HG03280 (cell line): ENCODE data around the gene BUD13.
A peak's percentile ranks its signal among the peaks of the same experiment; 100 is the strongest.
"Not testable (repeated sequence)": the region's sequence is repeated elsewhere in the genome, so short reads cannot be mapped to it uniquely, and the experiment has no call there.

Source experiments
- ATAC-seq: cut with Tn5 transposase; IDR thresholded peaks from one replicate; pipeline ENCODE4 v1.9.1; 2021; ENCODE audit warnings: mild to moderate bottlenecking, moderate library complexity; ENCODE audit not compliant: unreplicated experiment

Gene BUD13, protein sequence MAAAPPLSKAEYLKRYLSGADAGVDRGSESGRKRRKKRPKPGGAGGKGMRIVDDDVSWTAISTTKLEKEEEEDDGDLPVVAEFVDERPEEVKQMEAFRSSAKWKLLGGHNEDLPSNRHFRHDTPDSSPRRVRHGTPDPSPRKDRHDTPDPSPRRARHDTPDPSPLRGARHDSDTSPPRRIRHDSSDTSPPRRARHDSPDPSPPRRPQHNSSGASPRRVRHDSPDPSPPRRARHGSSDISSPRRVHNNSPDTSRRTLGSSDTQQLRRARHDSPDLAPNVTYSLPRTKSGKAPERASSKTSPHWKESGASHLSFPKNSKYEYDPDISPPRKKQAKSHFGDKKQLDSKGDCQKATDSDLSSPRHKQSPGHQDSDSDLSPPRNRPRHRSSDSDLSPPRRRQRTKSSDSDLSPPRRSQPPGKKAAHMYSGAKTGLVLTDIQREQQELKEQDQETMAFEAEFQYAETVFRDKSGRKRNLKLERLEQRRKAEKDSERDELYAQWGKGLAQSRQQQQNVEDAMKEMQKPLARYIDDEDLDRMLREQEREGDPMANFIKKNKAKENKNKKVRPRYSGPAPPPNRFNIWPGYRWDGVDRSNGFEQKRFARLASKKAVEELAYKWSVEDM

GRCh38 chr11:116772443-116773202, at the start of gene BUD13:
Gene BUD13, minus strand, starts transcription at chr11:116772987. Its CDS starts 23 bp downstream, at chr11:116772964.
- ATAC-seq: peak; percentile 93

DNA sequence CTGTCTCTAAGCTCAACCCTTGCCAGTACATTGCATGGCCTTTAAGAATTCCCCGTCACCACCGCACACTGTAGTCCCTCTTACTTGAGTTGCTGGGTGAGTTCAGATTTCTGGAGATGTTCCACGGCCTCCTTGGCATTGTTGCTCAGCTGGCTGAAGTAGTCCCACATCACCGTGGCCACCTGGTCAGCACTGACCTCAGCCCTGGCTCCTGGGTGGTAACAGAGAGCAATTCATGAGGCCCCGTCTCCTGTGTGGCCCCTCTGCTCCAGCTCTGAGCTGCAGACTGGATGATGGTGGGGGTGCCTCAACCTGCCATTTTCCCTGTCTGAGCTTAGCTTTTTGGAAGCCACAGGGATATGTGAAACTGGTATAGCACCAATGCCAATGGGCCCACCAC, 49.8 kb upstream of the BUD13 start:
- ATAC-seq: no peak

GRCh38 chr11:116821050-116821918, 48.5 kb upstream of the BUD13 start:
- no peak for ATAC-seq

GRCh38 chr11:116819049-116819448, 46.3 kb upstream of the BUD13 start:
- ATAC-seq: no peak

- ATAC-seq: no peak
Measured at GRCh38 chr11:116814502-116814901, 41.7 kb upstream of the BUD13 start.

DNA sequence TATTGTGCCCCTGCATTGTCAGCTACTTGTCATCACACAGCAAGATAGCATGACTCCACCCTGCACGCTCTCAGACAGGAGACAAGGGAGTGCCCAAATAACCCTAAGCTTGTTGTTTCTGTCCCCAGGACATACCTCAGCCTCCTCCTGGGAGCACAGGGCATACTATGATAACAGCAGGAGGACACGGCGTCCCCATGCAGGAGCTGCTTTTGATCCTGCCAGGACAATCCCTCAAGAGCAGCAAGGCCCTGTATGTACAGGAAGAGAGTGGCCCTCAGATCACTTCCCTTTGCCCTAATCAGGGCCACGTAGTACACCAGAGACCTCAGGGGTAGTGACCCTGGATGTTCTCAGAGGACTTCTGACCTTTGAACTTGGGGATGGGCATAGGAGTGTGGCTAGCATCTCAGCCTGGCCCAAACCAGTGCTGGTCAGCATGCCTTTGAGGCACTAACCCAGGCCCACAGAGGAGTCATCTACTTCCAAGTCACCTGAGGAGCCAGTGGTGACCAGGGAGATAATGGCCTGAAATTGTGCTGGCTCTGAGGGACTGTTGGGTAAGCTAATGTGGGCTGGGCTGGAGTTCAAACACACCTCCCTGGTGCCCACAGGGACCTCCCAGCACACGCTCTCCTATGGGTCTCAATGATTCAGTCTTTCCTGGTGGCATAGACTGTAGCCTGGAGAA, 41.1 kb upstream of the BUD13 start:
- ATAC-seq: no peak

DNA sequence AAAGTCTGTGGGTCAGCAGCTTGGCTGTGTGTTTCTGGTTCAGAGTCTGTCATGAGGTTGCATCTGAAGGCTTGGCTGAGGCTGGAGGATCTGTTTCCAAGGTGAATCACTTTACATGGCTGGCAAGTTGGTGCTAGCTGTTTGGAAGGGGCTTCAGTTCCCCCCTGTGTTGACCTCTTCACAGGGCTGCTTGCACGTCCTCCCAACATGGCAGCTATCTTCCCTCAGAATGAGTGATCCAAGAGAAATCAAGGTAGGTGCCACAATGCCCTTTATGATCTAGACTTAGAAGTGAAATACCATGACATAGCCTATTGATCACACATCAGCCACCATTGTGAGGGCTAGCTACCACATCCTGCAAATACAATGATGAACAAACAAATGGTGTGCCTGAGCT, 40.4 kb upstream of the BUD13 start:
- no peak for ATAC-seq

DNA sequence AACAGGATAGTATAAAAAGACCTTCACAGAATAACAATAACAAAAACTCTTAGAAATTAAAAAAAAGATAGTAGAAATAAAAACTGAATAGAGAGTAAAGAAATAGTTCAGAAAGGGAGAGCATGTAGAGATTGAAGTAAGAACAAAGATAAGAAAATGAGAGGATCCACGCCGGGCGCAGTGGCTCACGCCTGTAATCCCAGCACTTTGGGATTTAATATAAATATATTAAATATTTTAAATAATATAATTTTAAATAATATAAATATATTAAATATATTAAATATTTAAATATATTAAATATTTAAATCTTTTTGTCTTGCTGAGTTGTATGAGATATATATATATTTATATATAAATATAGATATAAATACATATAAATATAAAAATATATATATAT, 39.3 kb upstream of the BUD13 start:
- no peak for ATAC-seq

DNA sequence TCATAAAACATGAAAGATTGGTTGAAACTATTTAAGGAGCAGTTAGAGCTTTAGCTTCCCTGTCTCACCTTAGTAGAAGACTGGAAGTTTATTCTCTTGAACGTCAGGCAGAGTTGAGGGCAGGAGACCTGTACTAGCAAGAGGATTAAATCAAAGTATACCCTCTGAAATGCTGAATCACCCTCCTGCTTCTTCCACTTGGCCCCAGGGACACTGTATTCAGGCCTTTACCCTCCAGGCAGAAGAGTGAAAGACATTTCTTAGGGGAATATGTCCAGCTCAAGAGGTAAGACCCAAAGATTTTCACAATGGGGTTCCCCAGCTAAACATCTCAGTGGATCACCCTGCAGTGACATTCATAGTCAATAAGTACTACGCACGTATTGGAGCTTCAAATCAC, 38.4 kb upstream of the BUD13 start:
- no peak for ATAC-seq

DNA sequence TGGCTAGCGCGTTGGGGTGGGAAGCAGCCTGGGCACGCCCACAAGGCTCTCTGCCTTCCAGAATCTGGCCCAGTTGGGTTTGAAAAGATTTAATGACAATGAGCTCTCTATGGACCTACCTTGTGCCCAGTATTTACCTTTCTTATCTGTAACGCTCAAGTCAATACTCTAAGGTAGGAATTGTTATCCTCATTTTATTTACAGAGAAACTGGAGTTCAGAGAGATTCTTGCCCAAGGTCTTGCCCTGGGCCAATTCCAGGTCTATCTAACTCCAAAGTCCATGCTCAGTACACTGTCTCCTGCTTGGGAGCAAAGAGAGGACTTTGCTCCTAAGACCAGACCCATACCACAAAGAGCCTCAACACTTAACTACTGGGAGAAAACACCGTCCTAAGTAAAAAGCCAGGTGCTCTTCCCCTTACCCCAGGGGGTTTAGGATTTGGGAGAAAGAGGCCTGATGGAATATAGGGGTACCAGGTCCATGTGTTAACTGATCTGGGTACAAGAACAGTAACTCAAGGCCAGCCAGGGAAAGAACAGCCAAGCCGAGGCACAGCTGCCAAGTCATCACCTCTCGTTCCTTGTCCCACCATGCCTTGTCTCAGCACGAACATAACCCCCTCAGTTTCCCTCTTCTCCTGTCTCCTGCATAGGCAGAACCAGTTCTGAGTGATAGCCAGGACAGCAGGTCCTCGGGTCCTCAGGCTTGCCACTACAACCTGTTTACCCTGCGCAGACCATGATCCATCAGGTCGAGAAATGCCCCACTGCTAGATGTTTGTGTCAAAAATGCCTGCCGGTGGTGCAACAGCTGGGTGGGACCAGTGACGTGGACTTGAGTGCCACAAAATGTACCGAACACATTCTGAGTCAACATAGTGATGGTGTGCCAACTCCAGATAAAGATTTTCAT, 35.7 kb upstream of the BUD13 start:
- no peak for ATAC-seq

GRCh38 chr11:116807601-116808261, 34.9 kb upstream of the BUD13 start:
- ATAC-seq: no peak

GRCh38 chr11:116804001-116804400, 31.2 kb upstream of the BUD13 start:
- no peak for ATAC-seq

- ATAC-seq: not testable (repeated sequence)
Measured at GRCh38 chr11:116801662-116802061, 28.9 kb upstream of the BUD13 start.

- no peak for ATAC-seq
Measured at GRCh38 chr11:116800610-116801009, 27.8 kb upstream of the BUD13 start.

DNA sequence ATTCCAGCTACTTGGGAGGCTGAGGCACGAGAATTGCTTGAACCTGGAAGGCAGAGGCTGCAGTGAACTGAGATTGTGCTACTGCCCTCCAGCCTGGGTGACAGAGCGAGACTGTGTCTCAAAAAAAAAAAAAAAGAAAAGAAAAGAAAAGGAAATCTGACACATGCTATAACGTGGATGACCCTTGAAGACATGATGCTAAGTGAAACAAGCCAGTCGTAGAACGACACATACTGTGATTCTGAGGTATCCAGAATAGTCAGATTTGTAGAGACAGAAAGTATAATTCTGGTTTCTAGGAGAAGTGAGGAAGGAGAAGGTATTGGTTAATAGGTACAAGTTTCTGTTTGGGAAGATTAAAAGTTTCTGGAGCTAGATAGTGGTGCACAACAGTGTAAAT, 25.6 kb upstream of the BUD13 start:
- no peak for ATAC-seq

DNA sequence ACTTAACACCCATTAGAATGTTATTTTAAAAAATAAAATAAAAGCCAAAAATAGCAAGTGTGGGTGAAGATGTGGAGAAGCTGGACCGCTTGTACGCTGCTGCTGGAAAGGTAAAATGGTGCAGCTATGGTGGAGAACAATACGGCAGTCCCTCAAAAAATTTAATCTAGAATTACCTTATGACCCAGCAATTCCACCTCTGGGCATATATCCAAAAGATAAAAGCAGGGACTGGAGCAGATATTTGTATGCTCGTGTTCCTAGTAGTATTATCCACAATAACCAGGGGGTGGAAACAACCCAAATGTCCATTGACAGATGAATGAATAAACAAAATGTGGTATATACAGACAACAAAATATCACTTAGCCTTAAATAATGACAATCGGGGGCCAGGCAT, 25.0 kb upstream of the BUD13 start:
- no peak for ATAC-seq

DNA sequence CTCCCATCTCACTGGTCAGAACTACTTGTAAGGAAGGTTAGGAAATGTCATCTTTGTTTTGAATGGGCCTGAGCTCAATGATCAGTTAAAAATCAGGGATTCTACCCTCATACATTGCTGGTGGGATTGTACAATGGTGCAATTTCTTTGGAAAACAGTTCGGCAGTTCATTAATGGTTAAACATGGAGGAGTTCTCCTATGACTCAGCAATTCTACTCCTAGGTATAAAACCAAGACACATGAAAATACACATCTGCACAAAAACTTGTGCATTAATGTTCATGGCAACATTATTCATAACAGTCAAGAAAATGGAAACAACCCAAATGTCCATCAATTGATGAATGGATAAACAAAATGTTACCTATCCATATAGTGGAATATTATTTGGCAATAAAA, 23.8 kb upstream of the BUD13 start:
- no peak for ATAC-seq

- ATAC-seq: no peak
Measured at GRCh38 chr11:116794851-116795250, 22.1 kb upstream of the BUD13 start.

- no peak for ATAC-seq
Measured at GRCh38 chr11:116793772-116794097, 20.9 kb upstream of the BUD13 start.
